HG03097 (cell line): ENCODE measurements around the gene PPA1.
"Not testable (repeated sequence)": the region's sequence is repeated elsewhere in the genome, so short reads cannot be mapped to it uniquely, and the experiment has no call there.

ENCODE experiments used
- ATAC-seq: cut with Tn5 transposase; IDR thresholded peaks from one replicate; pipeline ENCODE4 v1.9.1; 2021; ENCODE audit not compliant: unreplicated experiment, low FRiP score

The PPA1 gene

DNA sequence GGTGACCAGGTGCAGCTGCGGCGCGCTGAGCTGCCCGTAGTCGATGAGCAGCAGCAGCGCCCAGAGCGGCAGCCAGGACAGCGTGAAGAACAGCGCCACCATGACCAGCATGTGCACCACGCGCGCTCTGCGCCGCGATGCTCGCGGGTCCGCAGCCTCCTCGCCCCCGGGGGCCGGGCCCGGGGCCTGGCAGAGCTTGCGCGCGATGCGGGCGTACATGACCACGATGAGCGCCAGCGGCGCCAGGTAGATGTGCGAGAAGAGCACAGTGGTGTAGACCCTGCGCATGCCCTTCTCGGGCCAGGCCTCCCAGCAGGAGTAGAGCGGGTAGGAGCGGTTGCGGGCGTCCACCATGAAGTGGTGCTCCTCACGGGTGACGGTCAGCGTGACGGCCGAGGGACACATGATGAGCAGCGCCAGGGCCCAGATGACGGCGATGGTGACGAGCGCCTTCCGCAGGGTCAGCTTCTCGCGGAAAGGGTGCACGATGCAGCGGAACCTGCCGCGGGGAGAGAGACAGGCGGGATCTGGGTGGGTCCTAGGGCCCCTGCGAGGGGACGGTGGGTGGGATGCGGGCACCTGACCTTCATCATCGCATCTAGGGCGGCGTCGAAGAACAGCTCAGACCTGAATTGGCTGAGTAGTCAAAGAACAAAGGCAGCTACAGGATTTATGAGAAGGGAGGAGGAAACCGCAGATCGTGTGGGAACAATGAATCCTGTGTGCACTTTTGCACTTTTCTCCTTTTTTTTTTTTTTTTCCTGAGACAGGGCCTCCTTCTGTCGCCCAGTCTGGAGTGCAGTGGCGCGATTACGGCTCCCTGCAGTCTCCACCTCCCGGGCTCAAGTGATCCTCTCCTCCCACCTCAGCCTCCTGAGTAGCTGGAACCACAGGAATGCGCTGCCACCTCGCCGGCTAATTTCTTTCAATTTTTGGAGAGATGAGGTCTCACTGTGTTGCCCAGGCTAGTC, 22.4 kb upstream of the PPA1 start:
- ATAC-seq: no peak

DNA sequence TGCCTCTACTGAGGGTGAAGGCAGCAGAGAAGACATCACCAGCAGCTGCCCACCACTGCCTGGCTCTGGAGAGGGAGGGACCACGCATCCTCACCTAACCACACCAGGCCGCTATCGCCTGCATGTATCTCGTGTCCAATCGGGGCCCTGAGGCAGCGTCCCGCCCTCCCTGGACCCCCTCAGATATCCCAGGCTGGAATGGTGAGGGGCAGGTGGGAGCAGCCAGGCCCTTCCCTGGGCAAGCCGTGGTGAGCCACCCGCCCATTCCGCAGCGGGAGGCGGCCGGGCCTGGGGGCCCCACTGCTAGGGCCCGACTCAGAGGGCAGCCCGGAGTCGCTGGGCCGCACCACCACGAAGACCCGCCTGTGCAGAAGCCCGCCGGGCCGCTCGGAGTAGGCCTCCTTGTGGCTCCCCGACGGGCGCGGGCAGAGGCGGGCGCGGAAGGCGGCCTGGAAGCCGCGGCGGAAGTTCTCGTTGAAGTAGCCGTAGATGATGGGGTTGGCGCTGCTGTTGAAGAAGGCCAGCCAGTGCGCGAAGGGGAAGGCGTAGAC, 21.6 kb upstream of the PPA1 start:
- ATAC-seq: no peak

DNA sequence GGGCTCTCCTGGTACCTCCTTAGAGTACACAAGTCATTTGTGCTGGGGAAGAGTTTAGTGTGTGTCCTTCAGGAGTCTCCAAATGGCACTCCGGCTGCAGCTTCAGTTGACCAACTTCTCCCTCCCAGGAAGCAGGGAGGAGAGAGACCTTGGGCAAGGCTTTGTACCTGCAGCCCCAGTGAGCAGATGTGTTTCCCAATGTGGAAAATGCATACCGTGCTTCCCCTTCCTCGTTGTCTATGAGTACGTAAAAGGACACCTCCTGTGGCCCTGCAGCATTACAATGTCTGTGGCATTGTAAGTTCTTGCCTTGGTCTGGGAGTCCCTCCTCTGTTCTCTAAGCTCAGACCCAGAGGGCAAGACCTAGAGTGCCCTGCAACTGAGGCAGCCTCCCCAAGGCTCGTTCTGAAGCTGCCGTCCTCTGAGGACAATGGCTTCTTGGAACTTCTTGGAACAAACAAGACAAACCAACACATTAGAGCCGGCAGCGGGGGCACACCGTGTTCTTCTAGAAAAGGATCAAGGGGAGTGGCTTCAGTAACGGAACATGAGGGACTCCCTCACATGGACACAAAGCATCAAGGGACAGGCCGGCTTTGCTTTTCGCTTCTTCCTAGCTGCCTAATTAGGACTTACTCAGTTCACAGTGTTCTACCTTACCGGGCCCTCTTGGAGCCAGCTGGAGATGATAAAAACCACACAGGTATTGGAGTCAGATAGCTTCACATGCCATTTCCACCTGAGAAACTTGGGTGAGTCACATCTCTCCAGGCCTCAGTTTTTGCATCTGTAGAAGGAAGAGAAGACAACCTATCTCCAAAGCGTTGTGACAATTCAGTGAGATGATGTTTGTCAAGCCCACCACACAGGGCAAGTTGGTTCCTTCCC, 20.9 kb upstream of the PPA1 start:
- ATAC-seq: no peak

DNA sequence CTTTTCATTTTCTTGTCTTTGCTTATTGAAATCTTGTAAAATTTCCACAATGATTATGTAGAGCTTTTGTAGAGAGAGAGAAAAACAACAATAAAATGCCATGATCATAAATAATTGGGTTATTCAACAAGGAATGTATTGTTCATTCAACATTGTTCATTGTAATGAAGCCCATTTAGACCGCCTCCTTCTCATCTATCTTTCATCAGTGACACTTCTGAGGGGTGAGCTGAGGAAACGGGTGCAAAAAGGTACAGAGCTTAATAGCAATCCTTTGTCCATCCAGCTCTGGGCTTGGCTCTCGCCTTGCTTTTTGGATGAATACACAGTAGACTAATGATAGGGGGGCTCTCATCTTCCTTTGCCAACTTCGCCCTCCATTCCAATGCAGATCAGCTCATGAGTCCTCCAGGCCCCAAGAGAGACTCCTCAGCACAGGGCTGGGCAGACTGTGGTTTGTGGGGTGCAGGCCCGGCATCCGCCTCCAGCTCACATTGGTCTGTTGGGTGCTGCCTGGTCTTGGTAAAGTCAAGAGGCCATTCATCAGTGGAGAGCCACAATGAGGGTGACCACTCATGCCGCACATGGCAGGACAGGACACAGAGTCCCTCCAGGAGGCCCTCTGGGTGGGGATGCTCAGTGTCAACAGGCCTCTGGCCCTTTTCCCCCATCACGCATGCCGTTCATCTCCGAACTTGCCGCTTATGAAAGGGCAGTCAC, 17.9 kb upstream of the PPA1 start:
- ATAC-seq: no peak

DNA sequence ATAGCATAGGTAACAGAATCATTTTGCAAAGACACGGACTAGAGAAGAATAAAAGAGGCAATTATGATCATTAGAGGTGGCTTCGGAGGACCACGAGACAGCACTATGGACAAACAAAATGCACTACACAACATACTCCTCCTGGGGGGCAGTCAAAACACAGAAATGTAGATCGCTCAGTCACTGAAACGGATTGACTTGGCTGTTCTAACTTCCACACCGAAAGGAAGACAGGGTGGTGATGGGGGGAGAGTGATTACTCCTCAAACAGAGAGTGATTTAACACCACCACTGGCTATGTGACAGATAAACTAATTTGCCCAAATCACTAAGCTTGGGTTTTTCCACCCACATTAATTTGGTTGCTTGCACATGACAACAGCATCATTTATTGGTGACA, 14.1 kb upstream of the PPA1 start:
- no peak for ATAC-seq

DNA sequence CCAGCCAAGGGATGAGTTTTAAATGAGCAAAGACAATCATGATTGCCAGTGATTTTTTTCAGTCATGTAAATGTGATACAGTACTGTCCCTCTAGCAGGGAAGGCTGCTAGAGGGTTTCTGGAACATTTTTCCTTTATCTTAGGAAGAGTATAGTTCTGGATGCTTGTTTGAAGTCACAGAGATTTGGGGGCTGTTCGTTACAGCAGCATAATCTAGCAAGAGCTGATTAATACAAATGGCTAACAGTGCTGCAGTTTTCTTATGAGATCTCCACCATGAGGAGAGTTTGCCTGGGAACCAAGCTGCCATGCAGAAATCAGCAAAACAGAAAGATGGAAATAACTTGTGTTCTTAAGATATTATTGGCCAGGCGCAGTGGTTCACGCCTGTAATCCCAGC, 7.9 kb upstream of the PPA1 start:
- ATAC-seq: no peak

DNA sequence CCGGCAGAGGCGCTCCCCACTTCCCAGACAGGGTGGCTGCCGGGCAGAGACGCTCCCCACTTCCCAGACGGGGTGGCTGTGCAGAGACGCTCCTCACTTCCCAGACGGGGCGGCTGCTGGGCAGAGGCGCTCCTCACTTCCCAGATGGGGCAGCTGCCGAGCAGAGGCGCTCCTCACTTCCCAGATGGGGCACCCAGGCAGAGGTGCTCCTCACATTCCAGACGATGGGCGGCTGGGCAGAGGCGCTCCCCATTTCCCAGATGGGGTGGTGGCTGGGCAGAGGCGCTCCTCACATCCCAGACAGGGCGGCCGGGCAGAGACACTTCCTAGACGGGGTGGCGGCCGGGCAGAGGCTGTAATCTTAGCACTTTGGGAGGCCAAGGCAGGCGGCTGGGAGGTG, 6.8 kb upstream of the PPA1 start:
- ATAC-seq: not testable (repeated sequence)

DNA sequence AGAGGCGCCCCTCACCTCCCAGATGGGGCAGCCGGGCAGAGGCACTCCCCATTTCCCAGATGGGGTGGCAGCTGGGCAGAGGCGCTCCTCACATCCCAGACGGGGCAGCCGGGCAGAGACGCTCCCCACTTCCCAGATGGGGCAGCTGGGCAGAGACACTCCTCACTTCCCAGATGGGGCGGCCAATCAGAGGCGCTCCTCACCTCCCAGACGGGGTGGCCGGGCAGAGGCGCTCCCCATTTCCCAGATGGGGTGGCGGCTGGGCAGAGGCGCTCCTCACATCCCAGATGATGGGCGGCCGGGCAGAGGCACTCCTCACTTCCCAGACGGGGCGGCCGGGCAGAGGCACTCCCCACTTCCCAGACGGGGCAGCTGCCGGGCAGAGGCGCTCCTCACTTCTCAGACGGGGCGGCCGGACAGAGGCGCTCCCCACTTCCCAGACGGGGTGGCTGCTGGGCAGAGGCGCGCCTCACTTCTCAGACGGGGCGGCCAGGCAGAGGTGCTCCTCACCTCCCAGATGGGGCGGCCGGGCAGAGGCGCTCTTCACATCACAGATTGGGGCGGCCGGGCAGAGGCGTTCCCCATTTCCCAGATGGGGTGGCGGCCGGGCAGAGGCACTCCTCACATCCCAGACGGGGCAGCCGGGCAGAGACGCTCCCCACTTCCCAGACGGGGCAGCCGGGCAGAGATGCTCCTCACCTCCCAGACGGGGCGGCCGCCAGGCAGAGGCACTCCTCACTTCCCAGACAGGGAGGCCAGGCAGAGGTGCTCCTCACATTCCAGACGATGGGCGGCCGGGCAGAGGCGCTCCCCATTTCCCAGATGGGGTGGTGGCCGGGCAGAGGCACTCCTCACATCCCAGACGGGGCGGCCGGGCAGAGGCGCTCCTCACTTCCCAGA, 6.1 kb upstream of the PPA1 start:
- not testable (repeated sequence) for ATAC-seq

DNA sequence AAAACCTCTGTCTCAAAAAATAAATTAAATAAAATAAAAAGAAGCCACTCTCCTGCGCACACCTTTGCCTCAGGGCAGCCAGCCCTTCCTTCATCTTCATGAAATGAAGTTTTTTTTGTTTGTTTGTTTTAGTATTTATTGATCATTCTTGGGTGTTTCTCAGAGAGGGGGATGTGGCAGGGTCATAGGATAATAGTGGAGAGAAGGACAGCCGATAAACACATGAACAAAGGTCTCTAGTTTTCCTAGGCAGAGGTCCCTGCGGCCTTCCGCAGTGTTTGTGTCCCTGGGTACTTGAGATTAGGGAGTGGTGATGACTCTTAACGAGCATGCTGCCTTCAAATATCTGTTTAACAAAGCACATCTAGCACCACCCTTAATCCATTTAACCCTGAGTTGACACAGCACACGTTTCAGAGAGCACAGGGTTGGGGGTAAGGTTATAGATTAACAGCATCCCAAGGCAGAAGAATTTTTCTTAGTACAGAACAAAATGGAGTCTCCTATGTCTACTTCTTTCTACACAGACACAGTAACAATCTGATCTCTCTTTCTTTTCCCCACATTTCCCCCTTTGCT, 4.8 kb upstream of the PPA1 start:
- ATAC-seq: not testable (repeated sequence)

DNA sequence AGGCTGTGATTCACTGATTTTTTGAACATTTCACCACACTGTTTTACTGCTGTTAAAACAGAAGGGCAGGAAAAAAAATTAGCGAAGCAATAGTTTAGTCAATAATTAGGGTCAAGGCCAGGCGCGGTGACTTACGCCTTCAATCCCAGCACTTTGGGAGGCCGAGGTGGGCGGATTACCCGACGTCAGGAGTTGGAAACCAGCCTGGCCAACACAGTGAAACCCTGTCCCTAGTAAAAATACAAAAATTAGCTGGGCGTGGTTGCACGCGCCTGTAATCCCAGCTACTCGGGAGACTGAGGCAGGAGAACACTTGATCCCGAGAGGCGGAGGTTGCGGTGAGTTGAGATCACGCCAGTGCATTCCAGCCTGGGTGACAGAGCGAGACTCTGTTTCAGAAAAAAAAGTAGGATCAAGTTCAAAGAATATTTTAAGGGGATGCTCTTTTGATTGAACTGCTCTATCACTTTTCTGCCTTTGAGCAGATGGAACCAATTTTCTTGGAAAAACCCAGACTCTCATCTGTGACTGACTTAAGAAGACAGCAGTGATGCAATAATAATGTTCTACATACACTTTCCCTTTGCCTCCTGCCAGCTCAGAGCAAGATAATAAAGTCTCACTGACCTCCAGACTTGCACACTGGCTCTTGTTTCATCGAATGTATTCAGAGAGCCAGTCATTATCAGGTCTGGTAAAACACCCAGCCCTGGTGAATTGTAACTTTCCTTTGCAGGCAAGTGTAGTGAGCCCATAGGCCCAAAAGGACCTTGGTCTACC, 1.6 kb upstream of the PPA1 start:
- ATAC-seq: no peak

DNA sequence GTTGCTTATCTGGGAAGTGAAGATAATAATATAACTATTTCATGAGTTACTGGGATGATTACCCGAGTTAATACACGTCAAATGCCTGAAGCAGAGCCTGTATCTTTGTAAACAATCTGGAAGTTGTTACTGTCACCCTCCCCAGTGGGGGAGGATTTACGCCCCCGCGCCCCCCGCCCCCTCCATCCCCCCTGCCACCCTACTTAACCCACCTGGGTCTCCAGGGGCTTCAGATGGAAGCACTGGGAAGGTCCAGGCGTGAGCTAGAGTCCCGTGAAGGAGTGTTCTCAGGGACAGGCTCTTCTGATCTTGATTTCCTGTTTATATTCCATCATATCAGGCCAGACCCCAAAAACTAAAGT, 691 bp upstream of the PPA1 start:
- ATAC-seq: no peak

DNA sequence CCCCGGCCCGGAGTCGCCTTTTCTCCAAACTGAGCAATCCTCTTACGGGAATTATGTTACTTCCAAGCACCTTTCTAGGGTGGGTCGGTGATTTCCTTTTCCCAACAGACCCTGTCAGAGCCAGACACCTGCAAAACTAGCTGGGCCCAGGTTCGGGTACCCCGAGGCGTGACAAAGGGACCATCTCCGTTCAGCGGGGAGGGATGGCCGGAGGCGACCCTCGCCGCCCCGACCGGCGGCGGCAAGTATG, 445 bp downstream of the PPA1 start:
- ATAC-seq: no peak

DNA sequence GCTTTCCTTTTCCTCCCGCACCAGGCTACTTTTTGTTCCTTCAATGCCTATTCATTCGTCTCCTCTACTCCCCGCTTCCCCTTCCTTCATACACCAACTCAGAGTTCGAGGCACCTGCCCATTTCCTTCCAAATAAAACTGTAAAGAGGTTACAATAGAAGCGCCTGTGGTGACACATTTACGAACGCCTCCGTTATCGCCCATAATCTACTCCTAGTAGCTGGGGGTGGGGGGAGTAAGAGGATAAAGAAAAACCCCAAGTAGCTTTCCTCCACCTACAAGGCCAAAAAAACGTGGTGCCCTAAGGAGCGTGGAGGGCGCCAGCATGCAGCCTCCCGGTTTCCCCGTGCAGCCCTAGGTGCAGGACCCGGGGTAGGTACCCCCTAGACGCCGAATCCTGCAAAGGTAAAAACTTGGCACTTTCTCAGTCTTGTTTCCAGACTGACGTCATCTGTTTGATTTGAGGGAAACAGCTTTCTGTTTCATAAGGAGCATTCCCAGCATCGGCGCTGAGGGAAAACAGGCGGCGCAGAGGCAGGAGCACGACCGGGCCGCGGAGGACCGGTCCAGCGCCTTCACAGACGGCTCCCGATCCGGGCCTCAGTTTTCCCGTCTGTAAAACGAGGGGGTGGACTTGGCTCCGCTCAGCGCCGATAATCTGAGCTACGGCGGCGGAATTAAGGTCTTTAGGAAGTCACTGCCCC, 922 bp downstream of the PPA1 start:
- no peak for ATAC-seq

DNA sequence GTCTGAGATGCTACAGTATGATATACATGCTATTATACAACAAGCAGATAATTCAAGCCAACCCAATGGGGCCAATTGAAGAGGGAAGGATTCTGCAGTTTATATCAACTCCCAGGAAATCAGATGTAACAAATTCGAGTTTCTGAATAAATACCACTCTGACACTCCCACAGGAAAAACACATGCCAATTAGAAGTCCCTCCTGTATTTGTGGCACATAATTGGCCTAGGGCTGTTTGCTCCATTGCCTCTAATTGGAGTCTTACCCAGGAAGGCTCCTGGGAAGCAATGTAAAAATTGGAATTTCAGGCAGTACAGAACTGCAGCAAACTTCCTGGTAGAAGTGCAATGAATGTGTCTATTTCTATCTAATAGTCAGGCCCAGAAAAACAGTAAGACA, 4.7 kb downstream of the PPA1 start:
- ATAC-seq: no peak

DNA sequence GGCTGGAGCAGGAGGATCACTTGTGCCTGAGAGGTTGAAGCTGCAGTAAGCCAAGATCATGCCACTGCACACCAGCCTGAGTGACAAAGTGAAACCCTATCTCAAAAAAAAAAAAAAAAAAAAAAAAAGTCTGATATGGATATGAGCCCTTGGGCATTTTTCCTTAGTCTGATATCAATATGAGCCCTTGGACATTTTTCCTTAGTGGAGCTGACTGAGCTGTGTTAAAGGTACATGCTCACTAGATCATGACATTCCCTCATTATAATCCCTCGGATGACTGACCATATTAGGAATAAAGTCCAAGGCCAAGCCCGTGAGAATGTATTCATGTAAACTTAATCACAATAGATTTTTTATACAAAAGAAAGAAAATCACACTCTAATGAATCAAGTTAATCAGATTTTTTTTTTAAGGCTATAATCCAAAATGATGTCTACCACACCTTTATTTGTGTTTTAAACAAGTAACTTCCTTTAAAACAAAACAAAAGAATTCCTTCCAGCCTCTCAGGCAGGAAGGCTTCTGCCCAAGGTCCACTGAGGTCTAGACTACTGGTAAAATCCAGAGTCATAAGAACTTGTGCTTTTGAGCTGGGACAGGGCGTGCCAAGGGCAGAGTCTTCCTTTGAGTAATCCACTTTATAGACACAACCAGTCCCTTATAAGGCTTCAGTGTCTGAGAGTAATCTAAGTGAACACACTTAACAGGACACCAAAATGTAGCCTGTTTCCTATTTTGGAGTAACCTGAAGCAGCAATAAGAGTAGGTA, 5.5 kb downstream of the PPA1 start:
- no peak for ATAC-seq

DNA sequence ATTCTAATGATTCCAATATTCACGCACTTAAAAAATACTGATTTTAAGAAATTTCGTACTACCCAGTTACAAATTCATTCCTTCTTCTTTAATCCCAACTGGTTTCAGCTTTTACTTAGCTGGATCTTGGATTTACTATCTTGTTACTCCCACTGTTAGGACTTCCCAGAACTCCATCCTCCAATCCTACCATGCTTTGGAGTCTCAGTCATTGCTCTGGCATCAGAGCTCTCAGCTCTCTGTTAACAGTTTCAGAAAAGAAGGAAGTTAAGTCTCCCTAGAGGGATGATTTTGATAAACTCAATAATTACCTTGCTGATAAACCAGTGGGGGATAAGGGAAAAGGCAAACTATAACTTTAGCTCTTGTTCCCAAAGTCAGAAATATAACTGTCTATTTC, 9.5 kb downstream of the PPA1 start:
- no peak for ATAC-seq

DNA sequence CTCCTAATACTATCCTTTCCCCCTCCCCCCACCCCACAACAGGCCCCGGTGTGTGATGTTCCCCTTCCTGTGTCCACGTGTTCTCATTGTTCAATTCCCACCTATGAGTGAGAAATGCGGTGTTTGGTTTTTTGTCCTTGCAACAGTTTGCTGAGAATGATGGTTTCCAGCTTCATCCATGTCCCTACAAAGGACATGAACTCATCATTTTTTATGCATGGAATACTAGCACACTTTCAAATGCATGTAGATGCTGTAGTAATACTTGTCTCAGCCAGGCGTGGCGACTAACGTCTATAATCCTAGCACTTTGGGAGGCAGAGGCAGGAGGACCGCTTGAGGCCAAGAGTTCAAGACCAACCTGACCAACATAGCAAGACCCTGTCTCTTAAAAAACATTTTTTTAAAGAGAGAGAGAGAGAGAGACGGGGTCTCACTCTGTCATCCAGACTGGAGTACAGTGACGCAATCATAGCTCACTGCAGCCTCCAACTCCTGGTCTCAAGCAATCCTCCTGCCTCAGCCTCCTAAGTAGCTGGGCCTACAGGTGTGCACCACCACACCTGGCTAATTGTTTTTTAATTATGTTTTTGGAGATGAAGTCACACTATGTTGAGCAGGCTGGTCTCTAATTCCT, 10.3 kb downstream of the PPA1 start:
- not testable (repeated sequence) for ATAC-seq
